ENCODE results near the gene STK32C.

STK32C gene

GRCh38 chr10:132307823-132308586, at the start of gene STK32C:
TSS of gene STK32C (minus strand) at chr10:132307950. CDS start at chr10:132307833, 117 bp downstream.
- DNase-seq (ENCODE audit: low read depth, low spot score): peak; percentile 94

DNA sequence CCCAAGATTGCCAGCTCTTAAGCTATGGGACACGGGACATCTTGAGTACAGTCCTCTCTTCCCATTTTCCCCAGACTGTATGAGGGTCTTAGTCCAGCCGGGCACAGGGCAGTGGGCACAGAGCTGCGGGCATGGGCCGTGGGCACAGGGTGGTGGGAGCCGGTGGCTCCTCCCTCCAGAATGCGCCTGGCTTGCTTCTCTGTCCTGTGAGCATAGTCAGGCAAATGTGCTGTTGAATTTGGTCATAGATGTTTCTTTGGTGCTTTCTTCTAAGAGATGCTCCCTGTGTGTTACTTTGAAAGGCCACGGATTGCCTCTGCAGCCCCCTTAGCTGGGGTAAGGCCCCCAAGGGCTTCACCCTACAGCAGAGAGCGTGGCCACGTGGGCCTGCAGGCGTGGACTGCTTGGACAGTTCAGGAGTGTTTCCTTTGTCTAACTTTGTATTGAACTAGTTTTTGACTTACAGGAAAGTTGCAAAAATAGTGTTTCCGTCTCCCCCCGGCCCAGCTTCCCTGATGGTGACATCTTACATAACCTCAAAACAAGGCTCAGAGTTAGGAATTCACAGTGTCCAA, 49.0 kb upstream of the STK32C start:
- DNase-seq (ENCODE audit: low read depth, low spot score): no peak

DNA sequence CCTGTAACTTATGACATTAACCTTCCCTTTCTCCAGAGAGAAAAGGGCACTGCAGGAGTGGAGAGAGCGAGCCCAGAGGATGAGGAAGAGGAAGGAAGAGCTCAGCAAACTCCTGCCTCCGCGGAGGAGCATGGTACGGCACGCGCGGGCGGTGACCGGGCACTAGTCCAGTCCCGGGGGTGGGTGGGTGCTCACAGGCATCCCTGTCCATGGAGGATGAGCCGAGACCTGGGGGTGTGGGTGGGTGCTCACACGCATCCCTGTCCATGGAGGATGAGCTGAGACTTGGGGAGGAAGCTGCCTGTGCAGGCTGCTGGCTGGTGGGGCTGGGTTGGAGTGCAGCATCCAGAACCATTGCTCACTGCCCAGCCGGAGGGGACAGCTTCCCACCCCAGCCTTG, 48.0 kb upstream of the STK32C start:
- no peak for DNase-seq (ENCODE audit: low read depth, low spot score)

DNA sequence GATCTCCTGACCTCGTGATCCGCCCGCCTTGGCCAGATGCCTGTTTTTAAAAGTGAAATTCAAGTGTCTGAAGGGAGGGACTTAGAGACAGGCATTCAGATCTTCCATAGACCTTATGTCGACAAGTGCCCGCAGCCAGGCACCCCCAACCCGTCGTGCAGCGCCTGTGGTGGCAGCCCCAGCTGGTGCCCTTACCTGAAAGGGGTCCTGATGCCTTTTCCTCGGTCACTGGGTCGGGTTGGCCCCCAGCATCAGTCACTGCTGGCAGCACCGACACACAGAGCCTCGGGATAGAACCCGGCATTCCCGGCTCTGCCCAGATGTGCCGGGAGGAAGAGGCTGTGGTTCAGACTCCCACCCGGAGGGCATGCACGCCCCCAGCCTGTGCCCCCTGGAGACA, 47.5 kb upstream of the STK32C start:
- no peak for DNase-seq (ENCODE audit: low read depth, low spot score)

DNA sequence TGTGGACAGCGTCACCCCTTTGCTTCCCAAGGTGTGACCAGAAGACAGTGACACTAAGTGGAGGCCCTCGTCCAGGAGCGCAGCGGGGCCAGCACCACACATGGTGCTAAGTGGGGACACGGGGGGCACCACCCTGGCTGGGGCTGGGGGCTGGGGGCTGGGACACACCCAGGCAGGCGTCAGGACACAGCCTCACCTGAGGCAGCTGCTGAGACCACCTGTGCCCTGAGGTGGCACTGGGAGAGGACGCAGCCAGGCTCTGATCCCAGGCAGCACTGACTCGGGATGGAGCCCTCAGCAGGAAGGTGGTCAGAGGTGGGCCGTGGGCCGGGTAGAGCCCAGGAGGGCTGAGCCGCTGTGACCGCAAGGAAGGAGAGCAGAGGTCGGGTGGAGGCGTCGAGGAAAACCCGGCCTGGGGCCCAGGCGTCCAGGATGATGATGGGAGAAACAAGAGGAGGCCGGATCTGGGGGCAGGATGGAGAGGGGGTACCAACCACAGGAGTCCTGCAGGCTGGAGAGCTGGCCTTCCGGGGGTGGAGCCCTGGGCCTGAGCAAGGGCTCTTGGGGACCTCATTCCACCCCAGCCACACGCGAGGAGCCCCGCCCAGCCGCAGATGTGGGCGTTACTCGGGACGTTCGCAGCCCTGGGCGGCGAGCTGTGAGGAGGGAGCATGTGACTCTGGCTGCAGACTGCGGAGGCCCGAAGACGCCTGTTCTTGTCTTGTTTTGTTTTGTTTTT, 46.8 kb upstream of the STK32C start:
- no peak for DNase-seq (ENCODE audit: low read depth, low spot score)

DNA sequence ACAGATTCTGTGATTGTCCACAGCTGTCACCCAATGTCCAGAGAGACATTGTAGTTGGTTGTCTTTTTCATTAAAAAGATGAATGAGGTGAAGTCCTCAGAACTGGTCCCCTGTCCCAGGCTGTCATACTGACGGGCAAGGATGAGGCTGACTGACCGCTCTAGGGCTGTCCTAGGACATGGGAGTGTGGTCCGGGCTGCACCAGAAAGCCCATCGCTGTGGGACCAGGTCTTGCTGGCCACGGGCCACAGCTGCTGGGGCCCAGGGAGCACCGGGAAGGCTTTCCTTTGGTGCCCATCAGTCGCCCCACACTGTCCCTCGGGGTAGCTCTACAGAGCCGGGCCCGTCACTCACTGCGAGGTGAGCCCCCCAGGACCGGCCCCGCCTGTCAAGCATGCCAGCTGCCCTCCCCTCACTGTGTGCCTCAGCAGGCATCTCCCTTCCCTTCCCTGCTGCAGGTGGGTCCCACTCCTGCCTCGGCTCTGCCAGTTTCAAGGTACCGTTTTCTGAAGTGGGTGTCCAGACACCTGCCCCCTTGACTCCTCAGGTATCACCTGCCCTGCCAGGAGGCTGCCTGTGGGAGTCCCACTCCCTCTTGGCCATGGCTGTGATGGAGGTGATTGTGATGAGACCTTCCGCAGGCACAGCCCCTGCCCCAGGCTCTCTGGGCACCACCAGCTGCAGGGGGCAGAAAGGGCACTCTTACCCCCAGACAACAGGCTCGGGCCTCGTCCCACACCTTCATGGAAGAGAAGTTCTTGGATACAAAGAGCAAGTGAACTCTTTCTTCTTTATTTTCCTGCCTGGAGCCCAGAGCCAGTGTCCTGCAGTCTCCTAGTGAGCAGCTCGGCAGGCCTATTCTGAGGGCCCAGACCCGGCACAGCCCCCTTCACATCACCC, 46.0 kb upstream of the STK32C start:
- DNase-seq (ENCODE audit: low read depth, low spot score): no peak

- DNase-seq (ENCODE audit: low read depth, low spot score): peak; percentile 85
These were observed 44.9 kb upstream of the STK32C start for GRCh38 chr10:132352462-132353308.

DNA sequence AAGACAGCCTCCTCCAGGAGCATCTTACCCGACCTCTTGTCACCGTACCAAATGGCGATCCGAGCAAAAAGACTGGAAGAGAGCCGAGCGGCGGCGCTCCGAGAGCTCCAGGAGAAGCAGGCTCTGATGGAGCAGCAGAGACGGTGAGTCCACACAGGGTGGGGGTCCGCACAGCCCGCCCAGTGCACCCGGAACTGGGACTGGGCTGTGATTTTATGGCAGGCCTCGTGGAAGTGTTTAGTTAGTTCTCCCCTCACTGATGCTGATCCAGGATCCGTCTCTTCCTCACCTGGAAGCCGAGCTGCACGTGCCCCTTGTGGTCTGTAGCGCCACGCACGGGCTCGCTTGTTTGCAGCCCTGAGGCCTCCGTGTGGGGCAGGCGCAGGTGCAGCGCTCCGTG, 43.9 kb upstream of the STK32C start:
- DNase-seq (ENCODE audit: low read depth, low spot score): no peak

DNA sequence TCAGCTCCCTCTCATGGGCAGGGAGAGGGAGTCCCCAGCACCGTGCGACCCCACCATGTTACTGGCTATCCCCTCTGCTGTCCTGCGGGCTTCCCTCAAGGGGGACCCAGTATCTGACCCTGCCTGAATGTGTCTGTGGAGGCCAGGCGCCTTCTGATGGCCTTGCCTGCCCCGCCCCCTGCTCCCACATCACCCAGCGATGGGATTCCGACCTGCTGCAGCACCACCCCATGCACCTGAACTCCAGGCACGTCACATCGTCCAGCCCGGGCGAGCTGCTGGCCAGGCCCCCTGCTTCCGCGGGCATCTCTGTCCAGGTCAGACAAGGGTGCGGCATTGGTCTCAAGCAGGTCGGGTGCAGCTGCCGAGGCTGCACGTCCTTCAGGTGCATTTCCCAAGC, 43.2 kb upstream of the STK32C start:
- no peak for DNase-seq (ENCODE audit: low read depth, low spot score)

GRCh38 chr10:132350391-132350790, 42.6 kb upstream of the STK32C start:
- DNase-seq (ENCODE audit: low read depth, low spot score): no peak

- no peak for DNase-seq (ENCODE audit: low read depth, low spot score)
These were observed 42.0 kb upstream of the STK32C start for GRCh38 chr10:132349766-132350165.

DNA sequence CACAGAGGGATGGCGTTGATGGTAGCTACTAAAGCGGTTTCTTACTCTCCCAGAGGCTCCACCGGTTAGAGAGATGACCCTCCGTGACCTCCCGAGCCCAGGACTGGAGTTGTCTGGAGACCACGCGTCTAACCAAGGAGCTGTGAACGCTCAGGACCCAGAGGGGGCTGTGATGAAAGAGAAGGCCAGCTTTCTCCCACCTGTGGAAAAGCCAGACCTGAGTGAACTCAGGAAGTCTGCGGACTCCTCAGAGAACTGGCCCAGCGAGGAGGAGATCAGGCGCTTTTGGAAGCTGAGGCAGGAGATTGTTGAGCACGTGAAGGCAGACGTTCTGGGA, 40.1 kb upstream of the STK32C start:
- DNase-seq (ENCODE audit: low read depth, low spot score): no peak

DNA sequence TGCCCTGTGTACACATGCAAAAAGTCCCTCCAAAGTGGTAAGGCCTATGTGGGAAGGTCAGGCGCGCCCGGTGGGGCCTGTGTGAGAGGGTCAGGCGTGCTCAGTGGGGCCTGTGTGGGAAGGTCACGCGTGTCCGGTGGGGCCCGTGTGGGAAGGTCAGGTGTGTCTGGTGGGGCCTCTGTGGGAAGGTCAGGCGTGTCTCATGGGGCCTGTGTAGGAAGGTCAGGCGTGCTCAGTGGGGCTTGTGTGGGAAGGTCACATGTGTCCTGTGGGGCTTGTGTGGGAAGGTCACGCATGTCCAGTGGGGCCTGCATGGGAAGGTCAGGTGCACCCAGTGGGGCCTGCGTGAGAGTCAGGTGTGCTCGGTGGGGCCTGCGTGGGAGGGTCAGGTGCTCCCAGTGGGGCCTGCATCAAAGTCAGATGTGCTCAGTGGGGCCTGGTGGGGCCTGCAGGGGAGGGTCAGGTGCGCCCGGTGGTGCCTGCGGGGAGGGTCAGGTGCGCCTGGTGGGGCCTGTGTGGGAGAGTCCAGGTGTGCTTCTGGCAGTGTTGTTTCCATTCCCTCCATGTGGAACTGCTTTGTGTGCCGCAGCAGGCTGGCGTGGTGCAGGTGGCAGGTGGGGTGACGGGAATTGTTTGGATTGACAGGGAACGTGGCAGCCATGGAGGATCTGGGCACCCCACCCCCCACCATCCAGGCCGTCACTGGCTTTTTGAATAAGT, 39.6 kb upstream of the STK32C start:
- no peak for DNase-seq (ENCODE audit: low read depth, low spot score)

- DNase-seq (ENCODE audit: low read depth, low spot score): no peak
These were observed 39.1 kb upstream of the STK32C start for GRCh38 chr10:132346806-132347205.

DNA sequence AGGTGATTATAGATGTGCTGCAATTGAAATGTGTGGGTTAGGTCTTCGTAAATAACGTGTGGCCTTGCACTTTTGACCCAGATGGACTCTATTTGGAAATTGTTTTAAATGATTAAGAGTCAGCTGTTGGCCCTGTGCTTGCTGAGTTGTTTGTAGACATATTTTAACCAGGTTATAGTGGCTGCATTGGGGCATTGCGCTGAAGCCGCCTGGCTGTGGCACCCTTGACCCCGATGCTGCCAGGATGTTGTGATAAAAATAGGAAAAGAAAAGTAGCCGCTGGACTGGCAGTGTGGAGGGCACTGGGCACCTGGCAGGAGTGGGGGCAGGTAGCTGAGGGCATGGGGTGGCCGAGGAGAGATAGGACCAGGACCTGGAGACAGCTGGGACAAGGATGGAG, 37.6 kb upstream of the STK32C start:
- DNase-seq (ENCODE audit: low read depth, low spot score): no peak

- DNase-seq (ENCODE audit: low read depth, low spot score): no peak
These were observed 36.6 kb upstream of the STK32C start for GRCh38 chr10:132344386-132344785.

- DNase-seq (ENCODE audit: low read depth, low spot score): no peak
These were observed 34.8 kb upstream of the STK32C start for GRCh38 chr10:132342553-132342952.

DNA sequence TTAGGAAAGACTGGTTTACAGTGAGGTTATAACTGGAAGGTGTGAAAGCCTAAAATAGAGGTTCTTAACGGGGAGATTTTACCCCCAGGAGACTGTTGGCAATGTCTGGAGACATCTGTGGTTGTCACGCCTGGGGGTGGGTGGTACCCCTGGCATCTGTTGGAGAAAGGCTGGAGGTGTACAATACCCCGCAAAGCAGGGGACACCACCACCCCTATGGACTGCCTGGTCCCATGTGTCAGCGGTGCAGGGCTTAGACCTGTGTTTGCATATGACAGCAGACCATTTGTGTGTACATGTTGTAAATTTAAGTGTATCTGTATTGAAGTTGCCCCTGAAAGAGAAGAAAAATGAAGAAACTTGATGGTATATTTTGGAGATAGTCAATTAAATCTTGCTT, 34.0 kb upstream of the STK32C start:
- no peak for DNase-seq (ENCODE audit: low read depth, low spot score)

DNA sequence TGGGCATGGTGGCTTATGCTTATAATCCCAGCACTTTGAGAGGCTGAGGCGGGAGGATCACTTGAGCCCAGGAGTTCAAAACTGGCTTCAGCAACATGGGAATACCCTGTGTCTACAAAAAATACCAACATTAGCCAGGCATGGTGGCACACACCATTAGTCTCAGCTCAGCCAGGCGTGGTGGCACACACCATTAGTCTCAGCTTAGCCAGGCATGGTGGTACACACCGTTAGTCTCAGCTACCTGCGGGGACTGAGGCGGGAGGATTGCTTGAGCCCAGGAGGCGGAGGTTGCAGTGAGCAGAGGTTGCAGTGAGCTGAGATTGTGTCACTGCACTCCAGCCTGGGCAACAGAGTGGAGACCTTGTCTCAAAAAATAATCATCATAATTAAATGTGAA, 33.3 kb upstream of the STK32C start:
- DNase-seq (ENCODE audit: low read depth, low spot score): no peak

DNA sequence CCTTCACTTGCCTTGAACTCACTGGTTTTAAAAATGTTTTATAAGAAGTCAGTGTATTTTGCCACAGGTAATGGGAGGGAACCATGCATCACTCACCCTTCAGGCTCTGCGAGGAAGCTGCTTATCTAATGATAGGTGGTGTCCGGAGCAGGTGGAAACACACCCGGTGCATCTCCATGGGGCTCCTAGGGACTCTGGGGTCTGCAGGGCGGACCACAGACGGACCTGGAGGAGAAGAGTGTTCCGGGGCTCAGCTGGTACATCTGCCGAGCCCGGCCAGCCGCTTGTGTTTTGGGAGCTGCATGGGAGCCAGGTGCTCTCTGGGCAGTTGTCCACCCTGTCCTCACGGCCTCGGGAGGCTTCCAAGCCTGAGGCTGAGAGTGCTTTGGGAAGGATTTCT, 31.5 kb upstream of the STK32C start:
- no peak for DNase-seq (ENCODE audit: low read depth, low spot score)

All from astrocyte of the hippocampus (primary cell).